ENCODE results near the gene MAP4K3.
"Not testable (repeated sequence)": the region's sequence is repeated elsewhere in the genome, so short reads cannot be mapped to it uniquely, and the experiment has no call there.

The MAP4K3 gene

DNA sequence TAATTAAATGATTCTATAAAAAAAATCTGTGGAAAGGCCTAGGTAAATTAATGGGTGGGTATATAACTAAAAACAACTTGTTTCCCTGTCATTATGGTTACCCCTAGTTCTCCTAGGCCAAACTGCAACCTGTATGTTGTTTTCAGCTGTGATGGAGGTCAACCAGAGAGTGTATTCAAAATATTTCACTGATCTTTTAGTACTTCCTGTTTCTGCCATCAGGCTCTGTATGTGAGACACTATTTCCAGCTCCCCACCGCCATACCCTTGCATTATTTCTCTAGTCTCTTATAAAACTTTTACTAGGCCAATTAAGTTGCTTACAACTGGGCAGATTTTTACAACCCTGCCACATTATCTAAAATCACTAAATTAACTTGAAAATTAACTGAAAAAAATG is 172.4 kb downstream of the MAP4K3 start:
- no peak overlapping the region for H3K4me3 ChIP-seq (ENCODE audit: low read depth, low read length)
- ChIA-PET POLR2A (no interaction called here), CTCF (no interaction called here)
- TF ChIP-seq, protein P1, sequence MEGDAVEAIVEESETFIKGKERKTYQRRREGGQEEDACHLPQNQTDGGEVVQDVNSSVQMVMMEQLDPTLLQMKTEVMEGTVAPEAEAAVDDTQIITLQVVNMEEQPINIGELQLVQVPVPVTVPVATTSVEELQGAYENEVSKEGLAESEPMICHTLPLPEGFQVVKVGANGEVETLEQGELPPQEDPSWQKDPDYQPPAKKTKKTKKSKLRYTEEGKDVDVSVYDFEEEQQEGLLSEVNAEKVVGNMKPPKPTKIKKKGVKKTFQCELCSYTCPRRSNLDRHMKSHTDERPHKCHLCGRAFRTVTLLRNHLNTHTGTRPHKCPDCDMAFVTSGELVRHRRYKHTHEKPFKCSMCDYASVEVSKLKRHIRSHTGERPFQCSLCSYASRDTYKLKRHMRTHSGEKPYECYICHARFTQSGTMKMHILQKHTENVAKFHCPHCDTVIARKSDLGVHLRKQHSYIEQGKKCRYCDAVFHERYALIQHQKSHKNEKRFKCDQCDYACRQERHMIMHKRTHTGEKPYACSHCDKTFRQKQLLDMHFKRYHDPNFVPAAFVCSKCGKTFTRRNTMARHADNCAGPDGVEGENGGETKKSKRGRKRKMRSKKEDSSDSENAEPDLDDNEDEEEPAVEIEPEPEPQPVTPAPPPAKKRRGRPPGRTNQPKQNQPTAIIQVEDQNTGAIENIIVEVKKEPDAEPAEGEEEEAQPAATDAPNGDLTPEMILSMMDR (IDR thresholded peaks at IDR 0.05; ENCODE audit: insufficient read depth, low read length, missing control alignments): no peak
- no peak for DNase-seq (ENCODE audit: low read depth, low spot score)

DNA sequence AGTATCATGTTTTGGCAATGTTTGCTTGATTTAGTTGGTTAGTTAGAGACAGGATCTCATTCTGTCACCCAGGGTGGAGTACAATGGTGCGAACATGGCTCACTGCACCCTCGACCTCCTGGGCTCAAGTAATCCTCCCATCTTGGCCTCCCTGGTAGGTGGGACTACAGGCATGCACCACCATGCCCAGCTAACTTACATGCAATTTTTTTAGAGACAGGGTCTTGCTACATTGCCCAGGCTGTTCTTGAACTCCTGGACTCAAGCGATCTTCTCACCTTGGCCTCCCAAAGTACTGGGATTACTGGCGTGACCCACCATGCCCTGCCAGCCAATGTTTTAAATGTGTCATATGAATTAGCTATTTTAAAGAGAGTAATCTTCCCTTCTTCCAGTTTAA is 177.0 kb downstream of the MAP4K3 start:
- TF ChIP-seq, protein P1 (IDR thresholded peaks at IDR 0.05; ENCODE audit: insufficient read depth, low read length, missing control alignments): no peak
- POLR2A ChIA-PET: no interaction called here
- CTCF ChIA-PET: no interaction called here

DNA sequence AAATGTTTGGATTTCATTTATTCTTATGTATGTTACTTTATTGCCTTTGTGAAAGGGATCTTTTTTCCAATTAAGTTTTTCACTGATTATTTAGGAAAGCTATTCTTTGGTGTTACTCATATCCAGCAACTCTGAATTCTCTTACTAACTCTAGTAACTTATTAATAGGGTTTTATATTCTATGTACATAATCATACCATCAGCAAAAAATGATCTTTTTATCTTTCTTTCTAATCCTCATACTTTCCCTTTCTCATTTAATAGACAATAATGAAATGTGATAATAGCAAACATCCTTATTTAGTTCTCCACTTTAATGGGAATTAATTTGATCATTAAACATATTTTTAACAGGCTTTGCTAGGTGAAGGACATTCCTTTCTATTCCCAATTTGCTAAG is 181.0 kb downstream of the MAP4K3 start:
- ChIA-PET POLR2A (no interaction called here), CTCF (no interaction called here)
- DNase-seq (ENCODE audit: low read depth, low spot score): no peak
- no peak overlapping the region for H3K4me3 ChIP-seq (ENCODE audit: low read depth, low read length)
- TF ChIP-seq, protein P1 (IDR thresholded peaks at IDR 0.05; ENCODE audit: insufficient read depth, low read length, missing control alignments): no peak

More for the DNA sequence above, 177.0 kb downstream of the MAP4K3 start:
- DNase-seq (ENCODE audit: low read depth, low spot score): no peak
- H3K4me3 ChIP-seq (ENCODE audit: low read depth, low read length): no peak overlapping the region

DNA sequence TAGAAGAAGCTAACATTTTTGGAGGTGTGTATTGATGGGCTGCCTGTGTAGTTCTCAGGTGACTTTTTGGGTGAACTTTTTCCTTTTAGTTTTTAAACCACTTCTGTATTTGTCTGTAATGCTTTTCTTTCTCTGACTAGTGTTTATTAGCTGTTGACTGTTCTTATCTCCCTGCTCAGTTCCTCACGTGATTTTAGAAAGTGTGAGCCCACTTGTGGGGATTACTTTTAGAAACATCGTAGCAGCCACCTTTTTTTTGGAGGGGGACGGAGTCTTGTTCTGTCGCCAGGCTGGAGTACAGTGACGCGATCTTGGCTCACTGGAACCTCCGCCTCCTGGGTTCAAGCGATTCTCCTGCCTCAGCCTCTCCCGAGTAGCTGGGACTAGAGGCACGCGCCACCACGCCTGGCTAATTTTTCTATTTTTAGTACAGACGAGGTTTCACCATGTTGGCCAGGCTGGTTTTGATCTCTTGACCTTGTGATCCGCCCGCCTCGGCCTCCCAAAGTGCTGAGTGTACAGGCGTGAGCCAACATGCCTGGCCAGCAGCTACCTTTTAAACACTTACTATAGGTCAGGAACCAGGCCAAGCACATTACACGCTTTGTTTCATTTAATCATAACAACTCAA is 184.1 kb downstream of the MAP4K3 start:
- H3K4me3 ChIP-seq (ENCODE audit: low read depth, low read length): no peak overlapping the region
- TF ChIP-seq, protein P1 (IDR thresholded peaks at IDR 0.05; ENCODE audit: insufficient read depth, low read length, missing control alignments): no peak
- DNase-seq (ENCODE audit: low read depth, low spot score): no peak
- CTCF ChIA-PET: interaction anchor here (0.8 to 1.8 kb wide), 2 partner anchors 24 to 194 kb away, joined by 3 to 8 read pairs; no protein-coding TSS in a partner anchor
- POLR2A ChIA-PET: no interaction called here

DNA sequence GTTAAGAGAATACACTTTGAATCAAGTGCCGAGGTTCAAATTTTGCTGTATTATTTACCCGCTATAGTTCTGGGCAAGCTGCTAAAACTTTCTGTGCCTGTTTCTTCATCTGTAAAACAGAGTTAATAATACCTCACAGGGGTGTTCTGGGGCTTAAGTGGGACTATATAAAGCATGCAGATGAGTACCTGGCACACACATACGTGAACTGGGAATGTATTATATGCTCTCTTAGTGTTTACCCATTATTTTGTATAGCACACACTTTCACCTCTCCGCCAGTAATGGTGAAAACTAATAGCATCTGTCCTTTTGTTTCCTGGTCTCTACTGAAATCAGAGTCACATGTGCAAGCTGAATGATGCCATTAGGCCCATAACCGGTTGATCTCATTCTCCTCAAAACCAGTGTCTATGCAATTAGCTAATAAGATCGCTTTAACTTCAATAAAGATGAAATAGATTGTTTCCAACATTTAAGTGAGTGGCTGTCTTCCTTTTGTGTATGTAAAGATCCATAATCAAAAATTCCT is 189.5 kb downstream of the MAP4K3 start:
- ChIA-PET POLR2A (no interaction called here), CTCF (interaction anchor here (1.1 to 1.3 kb wide), 2 partner anchors 18 to 20 kb away, joined by 3 to 4 read pairs; no protein-coding TSS in a partner anchor)
- no peak for DNase-seq (ENCODE audit: low read depth, low spot score)
- no peak overlapping the region for H3K4me3 ChIP-seq (ENCODE audit: low read depth, low read length)
- TF ChIP-seq, protein P1 (IDR thresholded peaks at IDR 0.05; ENCODE audit: insufficient read depth, low read length, missing control alignments): no peak

DNA sequence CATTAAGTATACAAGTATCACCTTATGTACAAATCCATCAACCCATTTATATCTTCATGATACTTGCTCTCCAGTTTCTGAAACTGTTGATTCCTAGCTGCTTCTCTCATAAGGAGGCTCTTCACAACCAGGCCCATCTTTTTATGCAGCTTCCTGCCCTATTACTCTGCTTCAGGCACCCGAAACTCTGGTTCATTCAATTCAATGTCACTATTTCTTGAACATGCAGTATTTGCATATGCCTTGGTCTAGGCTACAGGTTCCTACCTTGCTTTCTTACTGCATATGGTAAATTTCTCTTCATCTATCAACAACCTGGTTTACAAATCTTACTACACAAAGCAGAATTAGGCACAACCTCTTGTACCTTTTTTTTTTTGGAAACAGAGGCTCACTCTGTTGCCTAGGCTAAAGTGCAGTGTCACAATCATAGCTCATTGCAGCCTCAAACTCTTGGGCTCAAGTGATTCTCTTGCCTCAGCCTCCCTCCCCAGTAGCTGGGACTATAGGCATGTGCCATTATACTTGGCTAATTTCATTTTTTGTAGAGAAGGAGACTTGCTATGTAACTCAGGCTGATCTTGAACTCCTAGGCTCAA is 190.6 kb downstream of the MAP4K3 start:
- ChIA-PET CTCF (no interaction called here), POLR2A (no interaction called here)
- TF ChIP-seq, protein P1 (IDR thresholded peaks at IDR 0.05; ENCODE audit: insufficient read depth, low read length, missing control alignments): no peak
- no peak overlapping the region for H3K4me3 ChIP-seq (ENCODE audit: low read depth, low read length)
- DNase-seq (ENCODE audit: low read depth, low spot score): no peak

DNA sequence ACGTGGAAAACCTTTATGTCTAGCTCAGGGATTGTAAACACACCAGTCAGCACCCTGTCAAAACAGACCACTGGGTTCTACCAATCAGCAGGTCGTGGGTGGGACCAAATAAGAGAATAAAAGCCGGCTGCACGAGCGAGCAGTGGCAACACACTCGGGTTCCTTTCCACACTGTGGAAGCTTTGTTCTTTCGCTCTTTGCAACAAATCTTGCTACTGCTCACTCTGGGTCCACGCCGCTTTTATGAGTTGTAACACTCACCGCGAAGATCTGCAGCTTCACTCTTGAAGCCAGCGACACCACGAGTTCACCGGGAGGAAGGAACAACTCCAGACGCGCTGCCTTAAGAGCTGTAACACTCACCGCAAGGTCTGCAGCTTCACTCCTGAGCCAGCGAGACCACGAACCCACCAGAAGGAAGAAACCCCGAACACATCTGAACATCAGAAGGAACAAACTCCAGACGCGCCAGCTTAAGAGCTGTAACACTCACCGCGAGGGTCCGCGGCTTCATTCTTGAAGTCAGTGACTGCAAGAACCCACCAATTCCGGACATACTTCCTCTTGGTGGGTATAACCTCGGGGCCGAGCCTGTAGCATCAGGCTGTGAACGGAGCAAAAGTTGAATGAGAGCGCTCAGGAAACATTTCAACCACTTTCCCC is 192.0 kb downstream of the MAP4K3 start:
- DNase-seq (ENCODE audit: low read depth, low spot score); POLR2A ChIA-PET; CTCF ChIA-PET; H3K4me3 ChIP-seq (ENCODE audit: low read depth, low read length): not testable (repeated sequence)

DNA sequence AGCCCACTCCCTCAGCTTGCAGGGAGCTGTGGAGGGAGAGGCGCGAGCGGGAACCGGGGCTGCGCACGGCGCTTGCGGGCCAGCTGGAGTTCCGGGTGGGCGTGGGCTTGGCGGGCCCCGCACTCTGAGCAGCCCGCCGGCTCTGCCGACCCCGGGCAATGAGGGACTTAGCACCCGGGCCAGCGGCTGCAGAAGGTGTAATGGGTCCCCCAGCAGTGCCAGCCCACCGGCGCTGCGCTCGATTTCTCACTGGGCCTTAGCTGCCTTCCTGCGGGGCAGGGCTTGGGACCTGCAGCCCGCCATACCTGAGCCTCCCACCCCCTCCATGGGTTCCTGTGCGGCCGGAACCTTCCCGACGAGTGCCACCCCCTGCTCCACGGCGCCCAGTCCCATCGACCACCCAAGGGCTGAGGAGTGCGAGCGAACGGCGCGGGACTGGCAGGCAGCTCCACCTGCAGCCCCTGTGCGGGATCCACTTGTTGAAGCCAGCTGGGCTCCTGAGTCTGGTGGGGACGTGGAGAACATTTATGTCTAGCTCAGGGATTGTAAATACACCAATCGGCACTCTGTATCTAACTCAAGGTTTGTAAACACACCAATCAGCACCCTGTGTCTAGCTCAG is 192.7 kb downstream of the MAP4K3 start:
- H3K4me3 ChIP-seq (ENCODE audit: low read depth, low read length); CTCF ChIA-PET; DNase-seq (ENCODE audit: low read depth, low spot score); POLR2A ChIA-PET: not testable (repeated sequence)
